ENCODE data around the gene POLR3C.
"Not testable (repeated sequence)": the region's sequence is repeated elsewhere in the genome, so short reads cannot be mapped to it uniquely, and the experiment has no call there.

Gene POLR3C

DNA sequence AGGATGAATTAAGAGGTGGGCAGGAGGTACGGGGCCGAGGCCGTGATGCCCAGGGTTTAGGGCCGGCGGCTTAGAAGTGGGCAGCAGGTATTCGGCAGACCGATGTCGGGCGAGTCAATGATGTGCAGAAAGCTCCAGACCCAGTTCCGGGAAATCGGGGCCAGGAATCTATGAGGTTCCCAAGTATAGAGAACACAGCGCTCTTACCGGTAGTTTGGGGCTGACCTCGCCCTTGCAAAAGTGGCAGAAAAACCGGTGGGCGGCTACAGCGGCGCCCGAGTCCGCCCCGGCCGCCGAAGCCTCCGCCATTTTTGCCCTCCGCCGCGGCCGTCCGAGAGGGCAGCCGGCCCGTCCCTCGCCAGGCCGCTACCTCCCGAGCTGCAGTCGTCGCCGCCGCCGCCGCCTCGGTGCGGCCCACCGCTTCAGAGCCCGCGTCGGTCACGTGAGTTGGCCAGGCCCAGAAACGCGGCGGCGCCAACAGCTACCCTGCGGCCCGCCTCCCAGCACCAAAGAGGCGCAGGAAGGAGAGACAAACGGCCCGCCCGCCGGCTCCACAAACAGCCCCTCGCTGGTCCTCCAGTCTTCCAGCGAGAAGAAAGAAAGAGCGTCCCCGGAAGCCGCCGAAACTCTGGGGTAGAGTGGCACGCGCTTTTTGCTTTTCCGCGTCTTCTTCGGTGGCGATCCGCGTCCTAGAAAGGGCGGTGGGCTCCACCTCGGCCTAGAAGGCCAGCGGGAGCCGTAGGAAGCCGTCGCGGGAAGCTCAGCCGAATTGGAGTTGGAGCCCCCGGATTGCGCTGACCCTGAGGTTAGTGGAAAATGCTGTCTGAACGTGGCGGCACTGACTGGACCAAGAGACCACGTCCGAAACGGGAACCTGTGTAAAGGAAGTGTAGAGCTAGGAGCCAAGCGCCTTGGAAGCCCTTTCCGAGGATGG is at the start of gene POLR3C, which contains the start of gene RNF115:
Gene POLR3C, plus strand, starts transcription at position 636 of the 934 bp plus-strand sequence. CDS start 1,577 bp downstream, outside the sequence.
Gene RNF115, minus strand, starts transcription at position 531 of the 934 bp plus-strand sequence. Its CDS starts 222 bp downstream, at position 309.
- DNase-seq, result peak; percentile 86 to 89

GRCh38 chr1:145777357-145778145 is 46.4 kb upstream of the POLR3C start:
- no peak for DNase-seq

GRCh38 chr1:145778146-145778540 is 45.9 kb upstream of the POLR3C start:
- no peak for DNase-seq

- no peak for DNase-seq
Measured at GRCh38 chr1:145782272-145783099, 41.5 kb upstream of the POLR3C start.

- DNase-seq, result no peak
Measured at GRCh38 chr1:145784409-145784808, 39.6 kb upstream of the POLR3C start.

DNA sequence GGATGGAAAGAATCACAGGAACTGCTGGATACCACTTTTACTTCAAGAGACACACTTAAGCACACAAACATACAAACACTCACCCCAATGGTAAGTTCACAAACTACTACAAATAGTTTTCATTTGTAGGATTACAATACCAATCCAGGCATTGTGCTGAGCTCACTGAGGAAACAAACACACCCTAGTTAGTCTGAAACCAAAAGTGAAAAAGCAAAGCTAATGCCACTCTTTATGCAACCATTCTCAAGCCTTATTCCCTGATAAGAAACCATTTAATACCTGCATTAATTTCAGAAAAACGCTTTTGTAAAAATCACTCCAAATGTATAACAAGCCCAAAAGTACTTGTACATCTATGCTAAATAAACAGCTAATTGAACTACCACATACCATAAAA is 38.5 kb upstream of the POLR3C start:
- no peak for DNase-seq

- no peak for DNase-seq
Measured at GRCh38 chr1:145786271-145786670, 37.7 kb upstream of the POLR3C start.

- no peak for DNase-seq
Measured at GRCh38 chr1:145788580-145788979, 35.4 kb upstream of the POLR3C start.

GRCh38 chr1:145791860-145792259 is 32.1 kb upstream of the POLR3C start:
- not testable (repeated sequence) for DNase-seq

GRCh38 chr1:145792484-145792883 is 31.5 kb upstream of the POLR3C start:
- no peak for DNase-seq

GRCh38 chr1:145795257-145795881 is 28.6 kb upstream of the POLR3C start:
- no peak for DNase-seq

DNA sequence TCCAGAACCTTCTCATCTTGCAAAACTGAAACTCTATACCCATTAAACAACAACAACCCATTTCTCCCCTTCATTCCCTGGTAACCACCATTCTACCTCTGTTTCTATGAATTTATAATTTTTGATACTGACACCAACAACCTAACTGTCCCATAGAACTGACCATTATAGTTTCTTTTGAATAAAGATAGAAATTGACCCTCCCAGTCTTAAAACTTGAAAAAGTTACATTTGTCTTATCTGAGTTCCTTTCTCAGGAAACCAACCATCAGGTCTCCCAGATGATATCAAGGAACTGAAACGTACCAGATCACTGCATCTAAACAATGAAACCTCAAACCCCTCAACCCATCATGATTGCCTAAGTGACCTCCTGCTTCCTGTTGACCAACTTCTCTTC is 27.2 kb upstream of the POLR3C start:
- no peak for DNase-seq

DNA sequence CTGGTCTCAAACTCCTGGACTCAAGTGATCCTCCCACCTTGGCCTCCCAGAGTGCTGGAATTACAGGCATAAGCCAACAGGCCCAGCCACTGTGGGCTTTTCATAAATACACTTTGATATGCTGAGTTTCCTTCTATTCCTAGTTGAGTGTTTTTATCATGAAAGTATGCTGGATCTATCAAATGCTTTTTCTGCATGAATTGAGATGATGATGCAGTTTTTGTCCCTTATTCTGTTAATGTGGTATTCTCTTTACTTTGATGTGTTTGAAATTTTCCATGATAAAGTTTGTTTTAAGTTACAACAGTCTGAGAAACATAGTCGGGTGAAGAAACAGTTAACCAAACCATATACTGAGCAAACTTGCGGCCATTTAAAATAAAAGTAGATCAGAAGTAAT is 24.2 kb upstream of the POLR3C start:
- no peak for DNase-seq

GRCh38 chr1:145804235-145805045 is 19.6 kb upstream of the POLR3C start:
- DNase-seq, result no peak

- no peak for DNase-seq
Measured at GRCh38 chr1:145805057-145805456, 18.9 kb upstream of the POLR3C start.

GRCh38 chr1:145806408-145806807 is 17.6 kb upstream of the POLR3C start:
- DNase-seq, result no peak

- no peak for DNase-seq
Measured at GRCh38 chr1:145806844-145807243, 17.2 kb upstream of the POLR3C start.

DNA sequence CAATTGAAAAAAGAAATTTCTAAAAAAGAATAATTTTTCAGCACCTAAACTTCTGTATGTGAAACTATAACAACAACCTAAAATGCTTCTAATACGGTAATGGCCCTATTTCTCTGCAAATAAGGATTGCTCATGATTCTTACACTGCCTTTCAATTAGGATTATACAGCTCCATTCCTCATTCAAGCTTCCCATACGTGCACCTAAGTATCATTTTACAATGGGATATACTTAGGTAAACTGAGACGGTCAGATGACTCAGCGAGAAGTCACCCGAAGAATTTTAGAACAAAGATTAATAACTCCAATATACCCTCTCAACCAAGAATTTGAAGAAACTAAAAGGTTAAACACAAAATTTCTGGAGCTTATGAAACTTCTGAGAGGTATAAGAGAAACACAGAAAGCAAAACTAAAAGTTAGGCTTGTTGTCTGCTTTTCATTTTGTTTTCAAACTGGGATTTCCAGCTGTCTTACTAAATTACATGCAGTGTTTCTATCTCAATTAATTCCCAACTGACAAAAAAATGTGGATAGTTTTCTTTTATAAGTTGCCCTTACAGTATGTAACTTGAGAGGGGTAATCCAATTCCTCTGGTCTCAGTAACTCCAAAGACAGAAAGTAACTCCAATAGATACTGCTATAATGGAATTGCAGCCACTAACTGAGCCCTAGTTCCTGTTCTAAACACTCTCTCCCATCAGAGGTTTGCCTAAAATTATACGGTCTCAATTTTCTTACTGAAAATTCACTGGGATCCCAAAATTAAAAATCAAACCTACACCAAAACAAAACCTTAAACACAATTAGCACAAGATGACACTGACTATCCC is 10.8 kb upstream of the POLR3C start:
- not testable (repeated sequence) for DNase-seq

DNA sequence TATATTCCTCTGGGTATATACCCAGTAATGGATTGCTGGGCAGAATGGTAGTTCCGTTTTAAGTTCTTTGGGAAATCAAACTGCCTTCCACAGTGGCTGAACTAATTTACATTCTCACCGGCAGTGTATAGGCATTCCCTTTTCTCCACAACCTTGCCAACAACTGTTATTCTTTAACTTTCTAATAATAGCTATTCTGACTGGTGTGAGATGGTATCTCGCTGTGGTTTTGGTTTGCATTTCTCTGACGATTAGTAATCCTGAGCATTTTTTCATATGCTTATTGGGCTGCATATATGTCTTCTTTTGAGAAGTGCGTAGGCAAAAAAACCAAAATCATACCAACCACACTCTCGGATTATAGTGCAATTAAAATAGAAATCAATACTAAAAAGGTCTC is 5.9 kb upstream of the POLR3C start:
- DNase-seq, result not testable (repeated sequence)

DNA sequence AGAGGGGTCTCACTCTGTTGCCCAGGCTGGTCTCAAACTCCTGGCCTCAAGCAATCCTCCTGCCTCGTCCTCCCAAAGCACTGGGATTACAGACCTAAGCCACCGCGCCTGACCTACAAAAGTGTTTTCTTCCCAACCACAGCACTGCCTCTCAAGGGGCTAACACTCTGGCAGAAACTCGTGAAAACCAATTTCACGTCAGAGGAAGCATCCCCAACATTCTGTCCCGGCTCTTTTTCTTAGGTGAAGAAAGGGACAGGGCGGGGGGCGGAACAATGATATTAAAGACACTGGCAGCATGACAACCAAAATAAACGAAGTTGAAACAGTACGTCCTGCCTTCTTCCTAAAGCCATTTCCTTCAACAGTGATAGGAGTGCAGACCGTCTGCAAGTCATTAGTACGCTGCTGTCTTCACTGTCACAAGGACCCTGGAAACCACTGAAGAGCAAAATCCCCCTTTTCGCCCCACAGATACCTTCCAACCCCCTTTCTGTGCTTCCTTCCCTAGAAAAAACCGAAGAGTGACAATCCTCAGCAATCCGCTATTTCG is 1.1 kb upstream of the POLR3C start:
- not testable (repeated sequence) for DNase-seq

All from activated T-cell treated with anti-CD3 and anti-CD28 coated beads, Interleukin-2, amount 50 U/mL, for 48 hours (primary cell).